Activated CD4-positive, CD25-positive, alpha-beta regulatory T cell (primary cell): ENCODE data around the gene SLC6A11.

Experiments used
- DNase-seq, 4 experiments: peaks; one replicate each; lab custom pipeline; 2025; lab: John Stamatoyannopoulos, UW

SLC6A11 gene

DNA sequence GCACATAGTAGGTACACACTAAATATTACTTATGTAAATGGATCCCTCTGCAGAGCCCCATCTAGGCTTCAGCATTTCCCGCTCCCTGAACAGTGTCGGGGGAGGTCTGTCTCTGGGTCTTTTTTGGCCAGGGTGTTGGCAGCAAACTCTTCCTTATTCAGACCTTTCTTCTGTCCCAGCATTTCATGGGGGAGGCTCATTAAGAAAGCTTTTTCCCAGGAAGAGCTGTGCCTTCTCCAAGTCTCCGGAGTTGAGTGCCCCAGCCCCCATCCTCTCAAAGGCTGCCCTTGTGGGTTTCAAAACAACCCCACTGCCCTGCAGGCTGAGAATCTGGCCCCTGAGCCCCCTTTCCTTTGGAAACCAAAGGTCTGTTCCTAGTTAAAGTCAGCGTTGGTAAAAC lies 25.1 kb downstream of the SLC6A11 start:
- DNase-seq: no peak

- no peak for DNase-seq
Measured at GRCh38 chr3:10843378-10843777, 27.4 kb downstream of the SLC6A11 start.

DNA sequence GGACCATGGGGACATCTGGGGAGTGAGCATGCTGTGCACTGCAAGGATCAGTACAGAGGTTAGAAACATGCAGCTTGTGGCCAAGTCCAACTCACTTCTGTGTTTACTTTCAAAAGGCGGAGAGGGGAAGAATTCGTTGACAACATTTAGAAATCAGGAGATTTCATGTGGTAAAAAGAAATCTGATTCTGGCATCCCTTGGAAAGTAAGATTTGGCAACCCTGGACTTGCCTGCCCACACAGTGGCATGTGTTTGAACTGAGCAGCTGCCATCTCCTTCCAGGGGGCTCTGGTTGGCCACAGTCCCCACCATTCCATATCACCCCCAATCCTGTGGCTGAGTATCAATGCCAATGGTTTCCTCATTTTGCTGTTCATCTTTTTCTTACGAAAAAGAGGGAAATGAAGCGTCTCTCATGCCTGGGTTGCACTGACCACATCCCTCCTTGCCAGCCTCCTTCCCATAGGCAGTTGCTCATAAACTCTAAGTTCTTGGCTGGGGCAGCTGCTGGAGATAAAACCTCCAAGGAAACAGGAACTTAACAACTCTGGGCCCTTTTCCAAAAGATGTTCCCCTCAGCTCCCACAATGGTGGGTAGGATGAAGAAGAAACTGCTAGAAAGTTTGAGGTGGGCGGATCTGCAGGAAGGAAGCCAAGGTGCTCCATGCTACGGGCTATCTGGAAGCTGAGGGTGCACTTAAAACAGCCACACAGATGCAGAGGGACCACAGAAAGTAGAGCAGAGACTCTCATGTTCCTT lies 29.2 kb downstream of the SLC6A11 start:
- no peak for DNase-seq

GRCh38 chr3:10845839-10846656 lies 30.0 kb downstream of the SLC6A11 start:
- DNase-seq: no peak

DNA sequence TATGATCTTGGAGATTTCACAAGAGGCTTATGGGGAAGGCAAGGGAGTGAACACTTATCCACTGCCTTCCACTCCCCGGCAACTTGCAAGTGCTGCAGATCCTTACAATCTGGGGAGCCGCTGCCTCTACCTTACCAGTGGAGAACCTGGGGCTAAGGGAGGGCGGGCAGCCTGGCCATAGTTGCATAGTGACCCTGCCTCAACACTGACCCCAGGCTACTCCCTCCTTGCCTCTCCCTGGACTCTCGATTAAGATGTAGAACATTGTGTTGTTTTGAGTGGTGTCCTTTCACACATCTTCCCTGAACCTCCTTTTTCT lies 30.6 kb downstream of the SLC6A11 start:
- DNase-seq: no peak

- no peak for DNase-seq
Measured at GRCh38 chr3:10848261-10848660, 32.2 kb downstream of the SLC6A11 start.

- DNase-seq: no peak
Measured at GRCh38 chr3:10852066-10852808, 36.2 kb downstream of the SLC6A11 start.

GRCh38 chr3:10855083-10855870 lies 39.2 kb downstream of the SLC6A11 start:
- DNase-seq: no peak

- DNase-seq: no peak
Measured at GRCh38 chr3:10855871-10856662, 40.0 kb downstream of the SLC6A11 start.

DNA sequence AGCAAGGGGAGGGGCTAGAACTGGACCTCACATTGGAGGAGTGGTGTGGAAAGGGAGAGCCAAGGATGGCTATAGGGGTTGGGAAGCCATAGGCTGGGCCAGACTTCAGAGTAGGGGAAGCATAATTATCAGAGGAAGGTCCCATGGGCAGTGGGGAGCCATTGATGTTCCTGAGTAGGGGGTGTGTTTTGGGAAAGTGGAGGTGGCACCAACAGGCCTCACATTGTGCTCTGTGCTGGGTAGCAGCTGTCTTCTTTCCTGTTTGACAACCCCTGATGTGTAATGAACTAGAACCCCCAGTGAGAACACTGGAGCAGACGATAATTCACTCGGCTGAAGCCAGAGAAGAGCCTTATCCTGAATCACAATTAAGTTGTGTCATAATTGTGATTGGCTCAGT lies 41.2 kb downstream of the SLC6A11 start:
- DNase-seq: no peak

- no peak for DNase-seq
Measured at GRCh38 chr3:10858091-10858490, 42.1 kb downstream of the SLC6A11 start.

- DNase-seq: no peak
Measured at GRCh38 chr3:10867384-10867783, 51.4 kb downstream of the SLC6A11 start.

GRCh38 chr3:10869460-10869859 lies 53.4 kb downstream of the SLC6A11 start:
- DNase-seq: no peak

DNA sequence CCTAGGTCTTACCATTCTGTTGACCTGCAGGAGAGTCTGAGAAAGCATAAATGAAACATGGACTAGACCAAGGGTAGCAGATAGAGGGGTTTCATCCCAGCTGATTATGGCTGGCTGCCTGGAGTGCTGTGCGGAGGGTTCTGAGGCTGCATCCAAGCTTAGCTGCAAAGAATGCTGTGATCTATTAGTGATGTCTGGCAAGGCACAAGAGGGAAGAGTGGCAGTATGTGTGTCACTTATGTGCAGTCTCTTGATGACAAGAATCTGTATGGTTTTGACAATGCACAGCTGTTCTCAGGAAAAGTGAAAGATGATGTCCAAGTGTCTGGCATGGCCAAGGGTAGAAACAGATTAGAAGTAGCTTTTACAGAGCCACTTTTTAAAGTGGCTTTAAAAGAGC lies 54.3 kb downstream of the SLC6A11 start:
- DNase-seq: no peak

DNA sequence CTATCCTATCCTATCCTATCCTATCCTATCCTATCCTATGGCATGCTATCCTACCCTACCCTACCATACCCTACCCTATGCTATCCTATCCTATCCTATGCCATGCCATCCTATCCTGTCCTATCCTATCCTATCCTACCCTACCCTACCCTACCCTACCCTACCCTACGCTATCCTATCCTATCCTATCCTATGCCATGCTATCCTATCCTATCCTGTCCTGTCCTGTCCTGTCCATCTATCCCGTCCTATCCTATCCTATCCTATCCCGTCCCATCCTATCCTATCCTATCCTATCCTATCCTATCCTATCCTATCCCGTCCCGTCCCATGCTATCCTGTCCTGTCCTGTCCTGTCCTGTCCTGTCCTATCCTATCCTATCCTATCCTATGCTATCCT lies 57.4 kb downstream of the SLC6A11 start:
- DNase-seq: no peak

- DNase-seq: no peak
Measured at GRCh38 chr3:10875914-10876313, 59.9 kb downstream of the SLC6A11 start.

- no peak for DNase-seq
Measured at GRCh38 chr3:10876661-10877060, 60.6 kb downstream of the SLC6A11 start.

DNA sequence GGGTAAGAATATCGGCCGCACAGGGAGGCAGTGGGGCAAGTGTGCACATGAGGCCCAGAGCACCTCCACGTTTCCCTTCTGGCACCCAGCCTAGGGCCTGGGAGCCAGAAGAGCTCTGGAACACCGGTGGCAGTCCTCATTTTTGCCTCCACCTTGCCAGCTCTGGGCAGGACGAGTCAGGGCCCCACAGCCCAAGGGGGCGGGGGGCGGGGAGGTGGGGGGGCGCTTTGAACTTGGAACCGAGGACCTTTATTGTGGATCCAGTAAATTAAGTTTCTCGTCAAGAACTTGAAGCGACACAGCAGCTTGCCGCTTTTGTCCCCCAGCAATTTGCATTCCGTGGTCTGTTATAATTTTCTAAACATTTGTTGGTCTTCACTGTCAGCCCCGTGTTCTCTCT lies 66.8 kb downstream of the SLC6A11 start:
- DNase-seq: no peak

DNA sequence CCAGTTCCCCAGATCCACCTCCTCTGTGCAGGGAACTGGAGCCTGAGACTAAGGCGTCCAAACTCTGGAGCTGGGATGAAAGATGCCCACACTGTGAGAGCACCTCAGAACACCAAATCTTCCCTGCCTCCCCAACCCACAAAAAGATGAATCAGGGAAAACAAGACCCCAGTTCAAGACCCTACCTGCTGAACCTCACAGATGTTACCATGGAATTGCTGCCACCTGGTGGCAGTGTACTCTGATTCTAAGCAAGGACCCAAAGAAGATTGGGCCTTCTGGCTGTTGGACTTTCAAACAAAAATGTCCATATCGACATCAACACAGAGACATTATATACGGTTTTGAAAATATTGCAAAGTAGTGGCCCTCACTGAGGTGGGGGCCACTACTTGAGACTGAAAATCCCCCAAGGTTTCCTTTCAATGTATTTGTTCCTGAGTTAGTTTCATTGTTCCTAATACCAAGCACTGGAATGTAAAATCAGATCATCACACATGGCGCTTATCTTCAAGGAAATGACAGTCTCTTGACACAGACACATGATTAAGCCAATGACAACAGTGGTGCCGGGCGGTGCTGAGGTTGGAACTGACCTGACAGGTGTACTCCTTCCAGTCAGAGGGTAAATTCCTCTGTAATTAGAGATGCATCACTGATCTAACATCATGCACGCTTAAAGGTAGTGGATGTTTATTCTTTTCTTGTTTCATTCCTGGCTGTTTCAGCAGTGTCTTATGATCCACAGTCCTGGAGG lies 67.6 kb downstream of the SLC6A11 start:
- no peak for DNase-seq

GRCh38 chr3:10887015-10887414 lies 71.0 kb downstream of the SLC6A11 start:
- DNase-seq: no peak
